Tibial artery (tissue), 4 donors: Measurements from ENCODE around the gene GPR153.

Experiments used
- DNase-seq, 2 donors: peaks; one replicate each; pipeline ENCODE4 v3.0.0-alpha.2; 2019
- H3K27ac ChIP-seq, 2 donors: fragments of 200-600 bp; sonication (generic) in 1 of 2; 1 replicate in 1 of 2; 2 replicates in 1 of 2; pipeline ENCODE4 v1.5.1; 2018 to 2019; ENCODE audit warnings: mild to moderate bottlenecking in 1 of 2
- H3K27me3 ChIP-seq, 2 donors: fragments of 200-600 bp; sonication (generic) in 1 of 2; one replicate each; pipeline versions ENCODE4 v1.5.1 to v1.6.0; 2016 to 2019
- H3K36me3 ChIP-seq, 3 donors: fragments of 200-600 bp; sonication (generic) in 2 of 3; one replicate each; pipeline ENCODE4 v1.5.1; 2016 to 2019; ENCODE audit warnings: mild to moderate bottlenecking in 2 of 3
- H3K4me1 ChIP-seq, 4 donors: fragments of 200-600 bp; sonication (generic) in 2 of 4; 1 replicate in 3 of 4; 2 replicates in 1 of 4; pipeline ENCODE4 v1.5.1; 2016 to 2019
- H3K4me3 ChIP-seq, 2 donors: fragments of 200-600 bp; sonication (generic) in 1 of 2; 1 replicate in 1 of 2; 2 replicates in 1 of 2; pipeline ENCODE4 v1.5.1; 2018 to 2019; ENCODE audit warnings: mild to moderate bottlenecking in 2 of 2
- H3K9me3 ChIP-seq, 3 donors: fragments of 200-600 bp; sonication (generic) in 1 of 3; one replicate each; pipeline ENCODE4 v1.5.1; 2016 to 2019
- intact Hi-C: fragments of 100-400 bp; cut with DNase I; formaldehyde crosslinking; loops from one replicate; pipeline ENCODE4 v1.15.0; 2023; ENCODE audit warnings: low total_unique reads
- TF ChIP-seq, protein P1 (sequence below), 2 experiments: fragments of 200-600 bp in 1 of 2; fragments of 450-650 bp in 1 of 2; IDR thresholded peaks; one replicate each; pipeline ENCODE4 v1.5.1; 2017 to 2019; ENCODE audit warnings: antibody characterized with exemption in 2 of 2, mild to moderate bottlenecking in 1 of 2, moderate library complexity in 1 of 2

Gene GPR153

DNA sequence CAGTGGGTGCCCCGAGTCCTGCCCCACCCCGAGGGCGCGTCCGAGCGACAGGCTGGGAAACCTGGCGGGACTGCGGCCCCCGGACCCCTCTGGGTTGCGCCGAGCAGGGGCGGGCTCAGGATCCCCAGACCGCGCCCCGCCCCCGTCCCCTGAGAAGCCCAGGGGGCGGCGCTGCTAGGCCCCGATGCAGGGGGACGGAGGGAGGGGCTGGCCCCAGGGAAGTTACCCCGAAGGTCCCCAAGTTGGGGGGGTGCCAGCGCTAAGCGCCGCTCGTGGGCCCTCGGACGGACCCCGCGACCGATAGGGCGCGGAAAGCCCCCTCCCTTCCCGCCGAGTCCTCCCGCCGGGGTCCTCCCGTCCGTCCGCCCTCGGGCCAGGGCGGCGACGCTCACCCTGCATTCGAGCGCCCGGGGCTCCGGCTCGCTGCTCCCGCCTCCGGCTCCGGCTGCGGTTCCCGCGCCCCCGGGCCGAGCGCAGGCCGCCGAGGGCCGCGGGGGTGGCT lies 414 bp downstream of the GPR153 start:
- intact Hi-C loops, result no loop called here
- Histone ChIP-seq H3K4me3 (peak overlapping the region; percentile 41 to 45), H3K36me3 (no peaks in the 10 kb centered on the region), H3K4me1 (peaks cover 0 to 28% (median 14%) of the 10 kb centered on the region in 4 donors), H3K27me3 (peaks cover 0 to 76% of the 10 kb centered on the region in 2 donors), H3K9me3 (no peaks in the 10 kb centered on the region), H3K27ac (no peak overlapping the region)
- DNase-seq, result no peak
- TF ChIP-seq, protein P1, sequence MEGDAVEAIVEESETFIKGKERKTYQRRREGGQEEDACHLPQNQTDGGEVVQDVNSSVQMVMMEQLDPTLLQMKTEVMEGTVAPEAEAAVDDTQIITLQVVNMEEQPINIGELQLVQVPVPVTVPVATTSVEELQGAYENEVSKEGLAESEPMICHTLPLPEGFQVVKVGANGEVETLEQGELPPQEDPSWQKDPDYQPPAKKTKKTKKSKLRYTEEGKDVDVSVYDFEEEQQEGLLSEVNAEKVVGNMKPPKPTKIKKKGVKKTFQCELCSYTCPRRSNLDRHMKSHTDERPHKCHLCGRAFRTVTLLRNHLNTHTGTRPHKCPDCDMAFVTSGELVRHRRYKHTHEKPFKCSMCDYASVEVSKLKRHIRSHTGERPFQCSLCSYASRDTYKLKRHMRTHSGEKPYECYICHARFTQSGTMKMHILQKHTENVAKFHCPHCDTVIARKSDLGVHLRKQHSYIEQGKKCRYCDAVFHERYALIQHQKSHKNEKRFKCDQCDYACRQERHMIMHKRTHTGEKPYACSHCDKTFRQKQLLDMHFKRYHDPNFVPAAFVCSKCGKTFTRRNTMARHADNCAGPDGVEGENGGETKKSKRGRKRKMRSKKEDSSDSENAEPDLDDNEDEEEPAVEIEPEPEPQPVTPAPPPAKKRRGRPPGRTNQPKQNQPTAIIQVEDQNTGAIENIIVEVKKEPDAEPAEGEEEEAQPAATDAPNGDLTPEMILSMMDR (IDR thresholded peaks at IDR 0.05), result no peak

DNA sequence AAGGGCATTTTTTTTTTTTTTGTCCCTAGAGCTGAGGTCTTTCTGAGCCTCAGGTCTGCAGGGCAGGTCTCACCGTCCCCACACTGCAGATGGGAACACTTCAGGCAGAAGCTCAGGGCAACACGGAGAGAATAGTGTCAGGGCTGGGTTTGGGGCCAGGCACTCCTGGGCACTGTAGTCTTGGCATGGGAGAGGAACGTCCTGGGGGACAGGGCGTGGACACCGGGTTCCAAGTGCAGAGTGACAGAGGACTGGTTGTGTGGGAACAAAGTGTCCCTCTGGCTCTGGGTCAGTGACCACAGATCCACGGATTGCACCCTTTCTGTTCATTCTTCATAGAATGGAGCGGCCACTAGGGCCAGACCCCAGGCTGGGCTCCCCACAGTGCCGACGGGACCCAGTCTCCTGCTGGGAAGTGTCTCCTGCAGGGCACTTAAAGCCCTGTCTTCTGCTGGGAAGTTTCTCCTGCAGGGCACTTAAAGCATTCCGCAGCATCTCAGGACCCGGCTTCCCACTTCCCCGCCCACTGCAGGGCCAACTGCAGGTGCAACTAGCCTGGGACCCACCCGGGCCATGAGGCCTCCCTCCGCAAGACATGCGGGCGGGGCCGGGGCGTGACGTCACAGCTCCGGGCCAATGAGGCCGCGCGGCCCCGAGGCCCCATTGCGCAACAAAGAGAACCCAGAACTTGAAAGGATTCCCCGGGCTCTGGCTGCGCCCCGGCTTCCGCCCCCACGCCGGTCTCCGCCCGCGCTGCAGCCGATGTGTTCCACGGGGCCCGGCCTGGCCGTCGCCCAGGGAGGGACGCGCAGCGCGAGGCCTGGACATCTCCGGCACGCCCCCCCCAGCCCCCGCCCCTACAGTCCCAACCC lies 1.2 kb downstream of the GPR153 start:
- no peak overlapping the region for H3K27ac ChIP-seq

DNA sequence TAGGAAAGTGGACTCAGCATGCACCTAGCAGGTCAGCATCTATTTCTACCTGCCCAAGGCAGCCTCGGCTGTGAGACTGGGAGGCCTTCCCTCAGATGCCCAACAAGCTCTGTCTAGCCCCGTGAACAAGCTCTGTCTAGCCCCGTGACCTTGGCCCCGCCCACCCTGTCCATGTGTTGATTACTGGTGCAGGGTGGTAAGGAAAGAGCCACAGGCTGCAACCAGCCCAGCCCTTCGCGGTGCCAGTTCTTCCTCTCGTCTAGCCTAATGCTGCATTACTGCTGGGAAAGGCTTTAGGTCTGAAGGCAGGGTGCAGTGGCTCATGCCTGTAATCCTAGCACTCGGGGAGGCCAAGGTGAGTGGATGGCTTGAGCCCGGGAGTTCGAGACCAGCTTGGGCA lies 2.2 kb downstream of the GPR153 start:
- Histone ChIP-seq H3K27ac (no peak overlapping the region), H3K9me3 (no peaks in the 10 kb centered on the region), H3K4me1 (peaks cover 0 to 28% (median 14%) of the 10 kb centered on the region in 4 donors), H3K27me3 (peaks cover 0 to 71% of the 10 kb centered on the region in 2 donors), H3K4me3 (no peak overlapping the region), H3K36me3 (peaks cover 0 to 5% (median 0%) of the 10 kb centered on the region in 3 donors)
- no peak for DNase-seq
- intact Hi-C loops, result no loop called here
- TF ChIP-seq, protein P1 (IDR thresholded peaks at IDR 0.05), result no peak

More for the DNA sequence above, 1.2 kb downstream of the GPR153 start:
- intact Hi-C loops, result no loop called here
- Histone ChIP-seq H3K9me3 (no peaks in the 10 kb centered on the region), H3K36me3 (no peaks in the 10 kb centered on the region), H3K27me3 (peaks cover 0 to 74% of the 10 kb centered on the region in 2 donors), H3K4me1 (peaks cover 0 to 28% (median 14%) of the 10 kb centered on the region in 4 donors), H3K4me3 (peak overlapping the region; percentile 41 to 45)
- DNase-seq, result peak; percentile 83
- TF ChIP-seq, protein P1 (IDR thresholded peaks at IDR 0.05), result no peak

DNA sequence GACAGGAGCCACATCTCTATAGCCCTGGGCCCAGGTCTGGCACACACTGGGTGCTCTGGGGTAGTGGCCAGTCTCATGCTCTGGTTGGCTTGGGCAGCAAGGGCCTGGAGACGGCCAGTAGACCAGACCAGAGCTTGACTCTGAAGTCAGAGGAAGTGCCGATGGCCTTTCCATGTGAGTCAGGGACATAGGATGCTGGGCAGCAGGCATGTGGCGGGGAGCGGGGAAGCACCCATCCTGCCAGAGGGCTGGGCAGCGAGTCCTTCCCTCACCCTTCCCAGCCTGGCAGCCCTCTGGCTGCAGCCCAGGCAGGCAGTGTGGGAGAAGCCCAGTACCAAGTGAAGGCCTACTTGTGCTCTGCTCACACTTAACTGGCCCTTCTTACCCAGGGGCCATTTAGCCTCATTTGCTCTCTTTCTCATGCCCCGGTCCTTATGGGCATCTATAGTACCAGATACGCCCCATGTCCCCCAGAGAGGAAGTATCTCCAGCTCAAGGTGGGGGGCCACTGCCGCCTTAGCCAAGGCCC lies 3.3 kb downstream of the GPR153 start:
- DNase-seq, result no peak
- TF ChIP-seq, protein P1 (IDR thresholded peaks at IDR 0.05), result no peak
- H3K36me3 ChIP-seq, result peaks cover 0 to 5% (median 0%) of the 10 kb centered on the region in 3 donors
- H3K27ac ChIP-seq, result no peak overlapping the region
- H3K4me1 ChIP-seq, result peaks cover 0 to 25% (median 14%) of the 10 kb centered on the region in 4 donors
- H3K4me3 ChIP-seq, result no peak overlapping the region
- no peaks in the 10 kb centered on the region for H3K9me3 ChIP-seq
- intact Hi-C loops, result no loop called here
- H3K27me3 ChIP-seq, result peaks cover 0 to 70% of the 10 kb centered on the region in 2 donors

DNA sequence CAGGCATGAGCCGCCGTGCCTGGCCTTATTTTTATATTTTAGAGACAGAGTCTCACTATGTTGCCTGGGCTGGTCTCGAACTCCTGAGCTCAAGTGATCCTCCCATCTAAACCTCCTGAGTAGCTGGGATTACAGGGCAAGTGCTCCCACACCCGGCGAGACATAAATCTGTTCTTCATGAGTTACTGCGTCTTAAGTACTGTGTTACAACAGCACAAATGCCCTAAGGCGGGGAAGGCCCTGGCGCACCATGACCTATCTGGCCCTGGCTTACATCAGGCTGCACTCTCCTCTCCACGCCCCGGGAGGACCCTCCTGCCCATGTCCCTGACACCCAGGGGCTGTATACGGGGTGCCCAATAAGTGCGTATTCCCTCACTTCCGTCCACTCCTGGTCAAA lies 4.3 kb downstream of the GPR153 start:
- intact Hi-C loops, result no loop called here
- no peak overlapping the region for H3K27ac ChIP-seq
- TF ChIP-seq, protein P1 (IDR thresholded peaks at IDR 0.05), result no peak
- H3K4me1 ChIP-seq, result peaks cover 0 to 23% (median 14%) of the 10 kb centered on the region in 4 donors
- H3K9me3 ChIP-seq, result no peaks in the 10 kb centered on the region
- peaks cover 0 to 5% (median 0%) of the 10 kb centered on the region in 3 donors for H3K36me3 ChIP-seq
- H3K27me3 ChIP-seq, result peaks cover 0 to 70% of the 10 kb centered on the region in 2 donors
- no peak for DNase-seq
- H3K4me3 ChIP-seq, result no peak overlapping the region
